ENCODE data around the gene PPP2R5B. TPM values are rescaled to one million over a fixed set of nuclear protein-coding genes. Genes with fewer than 3 reads are reported as not detected.
A peak's percentile ranks its signal among the peaks of the same experiment; 100 is the strongest.

Gene PPP2R5B
- total RNA-seq, 1 donor from 2014 or later = 13.3 TPM

GRCh38 chr11:64916040-64916774, 8.3 kb upstream of the PPP2R5B start:
- DNase-seq (ENCODE audit: low spot score) = peak; percentile 37
- Mint-ChIP-seq H3K4me3 (ENCODE audit: unreplicated experiment) (peak overlapping the region; percentile 93), H3K4me1 (ENCODE audit: unreplicated experiment) (peaks cover 13% of the 10 kb centered on the region), H3K36me3 (ENCODE audit: low read depth, unreplicated experiment) (peaks cover 21% of the 10 kb centered on the region), H3K27ac (ENCODE audit: unreplicated experiment) (peak overlapping the region; percentile 74), H3K9me3 (ENCODE audit: unreplicated experiment) (no peaks in the 10 kb centered on the region), H3K27me3 (ENCODE audit: unreplicated experiment) (peaks cover 10% of the 10 kb centered on the region)
- TF ChIP-seq CTCF (IDR thresholded peaks at IDR 0.05; ENCODE audit: unreplicated experiment) = no peak

- peak within 1 kb of the TSS; percentile 93 for H3K4me3 Mint-ChIP-seq (ENCODE audit: unreplicated experiment)
- peak within 1 kb of the TSS; percentile 78 for H3K27ac Mint-ChIP-seq (ENCODE audit: unreplicated experiment)
- peaks cover 8% of the 10 kb centered on the region for H3K27me3 Mint-ChIP-seq (ENCODE audit: unreplicated experiment)
- H3K9me3 Mint-ChIP-seq (ENCODE audit: unreplicated experiment) = no peaks in the 10 kb centered on the region
- peaks cover 15% of the 10 kb centered on the region for H3K36me3 Mint-ChIP-seq (ENCODE audit: low read depth, unreplicated experiment)
- peak; percentile 97 for DNase-seq (ENCODE audit: low spot score)
- peaks cover 13% of the 10 kb centered on the region for H3K4me1 Mint-ChIP-seq (ENCODE audit: unreplicated experiment)
- no peak for TF ChIP-seq CTCF (IDR thresholded peaks at IDR 0.05; ENCODE audit: unreplicated experiment)
These were observed 7.5 kb upstream of the PPP2R5B start, which contains the start of gene ATG2A for GRCh38 chr11:64916775-64917662. Gene ATG2A, minus strand, starts transcription at chr11:64917209. Its CDS starts 74 bp downstream, at chr11:64917135.

- H3K4me3 Mint-ChIP-seq (ENCODE audit: unreplicated experiment) = peak overlapping the region; percentile 93
- H3K27me3 Mint-ChIP-seq (ENCODE audit: unreplicated experiment) = peaks cover 8% of the 10 kb centered on the region
- H3K27ac Mint-ChIP-seq (ENCODE audit: unreplicated experiment) = peak overlapping the region; percentile 78
- no peak for TF ChIP-seq CTCF (IDR thresholded peaks at IDR 0.05; ENCODE audit: unreplicated experiment)
- no peak for DNase-seq (ENCODE audit: low spot score)
- peaks cover 13% of the 10 kb centered on the region for H3K4me1 Mint-ChIP-seq (ENCODE audit: unreplicated experiment)
- peaks cover 12% of the 10 kb centered on the region for H3K36me3 Mint-ChIP-seq (ENCODE audit: low read depth, unreplicated experiment)
- H3K9me3 Mint-ChIP-seq (ENCODE audit: unreplicated experiment) = no peaks in the 10 kb centered on the region
These were observed 6.9 kb upstream of the PPP2R5B start for GRCh38 chr11:64917663-64917995.

- H3K4me3 Mint-ChIP-seq (ENCODE audit: unreplicated experiment) = peak overlapping the region; percentile 93
- H3K4me1 Mint-ChIP-seq (ENCODE audit: unreplicated experiment) = peaks cover 13% of the 10 kb centered on the region
- H3K27me3 Mint-ChIP-seq (ENCODE audit: unreplicated experiment) = peaks cover 8% of the 10 kb centered on the region
- TF ChIP-seq CTCF (IDR thresholded peaks at IDR 0.05; ENCODE audit: unreplicated experiment) = no peak
- no peak for DNase-seq (ENCODE audit: low spot score)
- peaks cover 12% of the 10 kb centered on the region for H3K36me3 Mint-ChIP-seq (ENCODE audit: low read depth, unreplicated experiment)
- H3K9me3 Mint-ChIP-seq (ENCODE audit: unreplicated experiment) = no peaks in the 10 kb centered on the region
- peak overlapping the region; percentile 78 for H3K27ac Mint-ChIP-seq (ENCODE audit: unreplicated experiment)
These were observed 6.5 kb upstream of the PPP2R5B start for GRCh38 chr11:64918017-64918416.

All from endothelial cell (in vitro differentiated cells).